Neural cell (in vitro differentiated cells): Measurements from ENCODE around the gene DLG5. TPM values are rescaled to one million over a fixed set of nuclear protein-coding genes. Genes with fewer than 3 reads are reported as not detected.

Experiments used
- H2AFZ ChIP-seq: fragments of 200-600, 300-800 bp; sonication (generic), shearing (Covaris generic); 2 replicates; pipeline ENCODE4 v1.6.0; 2014; ENCODE audit warnings: low read depth, mild to moderate bottlenecking, antibody characterized with exemption, low read length, moderate library complexity
- H3F3A ChIP-seq: fragments of 200-600 bp; shearing (Covaris generic); 2 replicates; pipeline ENCODE4 v1.6.1; 2016; ENCODE audit warnings: mild to moderate bottlenecking, moderate library complexity, mixed read lengths, antibody characterized with exemption, low read length; ENCODE audit not compliant: insufficient read depth, poor library complexity, severe bottlenecking
- H3K27ac ChIP-seq: fragments of 200-600, 300-800 bp; sonication (generic), shearing (Covaris generic); 2 replicates; pipeline ENCODE4 v1.5.1; 2014; ENCODE audit warnings: mild to moderate bottlenecking, low read length, moderate library complexity
- H3K27me3 ChIP-seq: fragments of 300-800, 200-600 bp; sonication (generic), shearing (Covaris generic); 2 replicates; pipeline ENCODE4 v1.6.0; 2014; ENCODE audit warnings: mild to moderate bottlenecking, low read depth, low read length, moderate library complexity; ENCODE audit not compliant: insufficient read depth
- H3K36me3 ChIP-seq: fragments of 300-800, 200-600 bp; sonication (generic), shearing (Covaris generic); 2 replicates; pipeline ENCODE4 v1.5.1; 2014; ENCODE audit warnings: mild to moderate bottlenecking, antibody characterized with exemption, low read length, moderate library complexity; ENCODE audit not compliant: insufficient read depth
- H3K4me2 ChIP-seq: fragments of 300-800, 200-600 bp; sonication (generic), shearing (Covaris generic); 2 replicates; pipeline ENCODE4 v1.6.0; 2014; ENCODE audit warnings: mild to moderate bottlenecking, low read length
- H3K4me3 ChIP-seq: fragments of 300-800, 200-600 bp; sonication (generic), shearing (Covaris generic); 2 replicates; pipeline ENCODE4 v1.5.1; 2014; ENCODE audit warnings: mild to moderate bottlenecking, low read length, moderate library complexity
- H3K79me2 ChIP-seq: fragments of 200-600 bp; shearing (Covaris generic); replicated peaks from 2 replicates; pipeline ENCODE4 v1.6.0; 2014; ENCODE audit warnings: mild to moderate bottlenecking, low read length, moderate library complexity; ENCODE audit not compliant: insufficient read depth
- H3K9ac ChIP-seq: fragments of 300-800, 200-600 bp; sonication (generic), shearing (Covaris generic); 2 replicates; pipeline ENCODE4 v1.6.1; 2016; ENCODE audit warnings: mild to moderate bottlenecking, low read length, mixed read lengths
- H3K9me2 ChIP-seq: fragments of 200-600 bp; shearing (Covaris generic); 2 replicates; pipeline ENCODE4 v1.6.1; 2016; ENCODE audit warnings: mild to moderate bottlenecking, low read length, mixed read lengths; ENCODE audit not compliant: insufficient read depth
- H3K9me3 ChIP-seq: fragments of 200-600, 300-800 bp; sonication (generic), shearing (Covaris generic); 2 replicates; pipeline ENCODE4 v1.6.1; 2016; ENCODE audit warnings: mild to moderate bottlenecking, mixed run types, low read length, moderate library complexity, mixed read lengths
- H4K20me1 ChIP-seq: fragments of 200-600 bp; shearing (Covaris generic); 2 replicates; pipeline ENCODE4 v1.6.1; 2016; ENCODE audit warnings: mild to moderate bottlenecking, mixed run types; ENCODE audit not compliant: insufficient read depth
- CTCF ChIP-seq: fragments of 450-650 bp; IDR thresholded peaks from 2 replicates; pipeline ENCODE4 v1.5.1; 2014; ENCODE audit warnings: antibody characterized with exemption, mild to moderate bottlenecking, moderate library complexity; ENCODE audit not compliant: poor library complexity, severe bottlenecking
- EP300 ChIP-seq: fragments of 450-650 bp; conservative IDR thresholded peaks from 2 replicates; pipeline ENCODE4 v1.6.1; 2014; ENCODE audit warnings: antibody characterized with exemption, mild to moderate bottlenecking, moderate library complexity; ENCODE audit not compliant: poor library complexity, severe bottlenecking
- EZH2 ChIP-seq: fragments of 200-600, 300-800 bp; shearing (Covaris generic), sonication (generic); IDR thresholded peaks from 2 replicates; pipeline ENCODE4 v1.6.1; 2014; ENCODE audit warnings: antibody characterized with exemption, low read length, borderline replicate concordance, mild to moderate bottlenecking; ENCODE audit not compliant: insufficient read depth, poor library complexity, severe bottlenecking
- MXI1 ChIP-seq: fragments of 450-650 bp; conservative IDR thresholded peaks from 2 replicates; pipeline ENCODE4 v1.6.1; 2014; ENCODE audit warnings: antibody characterized with exemption, mild to moderate bottlenecking; ENCODE audit not compliant: poor library complexity, severe bottlenecking
- POLR2AphosphoS5 ChIP-seq: IDR thresholded peaks from 2 replicates; pipeline ENCODE4 v1.6.1; 2012
- RAD21 ChIP-seq: fragments of 450-650 bp; conservative IDR thresholded peaks from 2 replicates; pipeline ENCODE4 v1.6.1; 2014; ENCODE audit warnings: antibody characterized with exemption, mild to moderate bottlenecking, moderate library complexity
- REST ChIP-seq: IDR thresholded peaks from 2 replicates; pipeline ENCODE4 v1.6.1; 2012; ENCODE audit warnings: borderline replicate concordance
- SMC3 ChIP-seq: fragments of 450-650 bp; conservative IDR thresholded peaks from 2 replicates; pipeline ENCODE4 v1.6.1; 2014; ENCODE audit warnings: antibody characterized with exemption, mild to moderate bottlenecking, moderate library complexity; ENCODE audit not compliant: poor library complexity
- TAF1 ChIP-seq: IDR thresholded peaks from 2 replicates; pipeline ENCODE4 v1.6.1; 2012; ENCODE audit warnings: low read depth
- polyA plus RNA-seq: library from polyadenylated mRNA; depleted of rRNA; stranded (reverse); fragments of >200 nt; gene quantifications from 2 replicates; pipeline ENCODE4 v1.2.3, GENCODE V29; 2014

Gene DLG5
- polyA plus RNA-seq, 1 donor from 2014 or later: 72.9 TPM

- peak overlapping the region; percentile 13 for H3K9ac ChIP-seq
- no peaks in the 10 kb centered on the region for H3K9me3 ChIP-seq
- no peak overlapping the region for H2AFZ ChIP-seq
- H3K27me3 ChIP-seq: no peaks in the 10 kb centered on the region
- H4K20me1 ChIP-seq: no peaks in the 10 kb centered on the region
- H3K4me2 ChIP-seq: no peak overlapping the region
- H3K79me2 ChIP-seq: peaks cover 57% of the 10 kb centered on the region
- TF ChIP-seq POLR2AphosphoS5 (no peak), RAD21 (no peak), CTCF (no peak), SMC3 (no peak), EZH2 (no peak), TAF1 (no peak), MXI1 (no peak), EP300 (no peak), REST (no peak)
- peak overlapping the region; percentile 73 for H3K27ac ChIP-seq
- H3K9me2 ChIP-seq: no peaks in the 10 kb centered on the region
- no peaks in the 10 kb centered on the region for H3K36me3 ChIP-seq
- no peak overlapping the region for H3K4me3 ChIP-seq
- no peaks in the 10 kb centered on the region for H3F3A ChIP-seq
Observed at GRCh38 chr10:77905086-77905748, 21.3 kb downstream of the DLG5 start.

GRCh38 chr10:77904100-77904840 is 22.3 kb downstream of the DLG5 start:
- Histone ChIP-seq H3K4me3 (no peak overlapping the region), H3K79me2 (peaks cover 55% of the 10 kb centered on the region), H3K4me2 (no peak overlapping the region), H3K36me3 (no peaks in the 10 kb centered on the region), H3K27ac (no peak overlapping the region), H3K9ac (no peak overlapping the region), H3K9me2 (no peaks in the 10 kb centered on the region), H3F3A (no peaks in the 10 kb centered on the region), H2AFZ (no peak overlapping the region), H3K27me3 (no peaks in the 10 kb centered on the region), H4K20me1 (no peaks in the 10 kb centered on the region), H3K9me3 (no peaks in the 10 kb centered on the region)
- no peak for TF ChIP-seq EP300
- TF ChIP-seq REST: no peak
- no peak for TF ChIP-seq RAD21
- TF ChIP-seq CTCF: no peak
- no peak for TF ChIP-seq MXI1
- TF ChIP-seq SMC3: no peak
- TF ChIP-seq TAF1: no peak
- TF ChIP-seq POLR2AphosphoS5: no peak
- no peak for TF ChIP-seq EZH2
